HCT116 (cell line): Measurements from ENCODE around the gene SGIP1. TPM values are rescaled to one million over a fixed set of nuclear protein-coding genes. Genes with fewer than 3 reads are reported as not detected.

Source experiments
- ATAC-seq: fragments of 200-7000 bp; cut with Tn5 transposase; 2 replicates; pipeline ENCODE4 v1.9.1; 2020; ENCODE audit warnings: mild to moderate bottlenecking, moderate library complexity
- BruUV-seq: library from RNA; stranded (reverse); fragments of 400-500 nt; replicated peaks from 2 replicates; lab custom pipeline; 2021; lab: Mats Ljungman, UMichigan
- CTCF ChIA-PET: fragments of 300-600 bp; sonication (Branson Sonifier 250); formaldehyde crosslinking; loops from one replicate; lab custom pipeline; 2021; ENCODE audit warnings: antibody characterized with exemption; lab: Charles Lee
- POLR2A ChIA-PET: fragments of 300-600, 350-600 bp; sonication (Branson Sonifier 250); formaldehyde crosslinking; loops from one replicate; lab custom pipeline; 2021; ENCODE audit warnings: antibody characterized with exemption; lab: Charles Lee
- RAD21 ChIA-PET, 2 experiments: fragments of 300-600 bp; sonication (Branson Sonifier 250); formaldehyde crosslinking; loops; one replicate each; lab custom pipeline; 2023; ENCODE audit warnings: low total read pairs in 2 of 2; ENCODE audit not compliant: uncharacterized antibody in 2 of 2, unreplicated experiment in 2 of 2, low non-redundant PET in 1 of 2; lab: Charles Lee
- DNase-seq: peaks from one replicate; pipeline ENCODE4 v3.0.0-alpha.2; 2010; ENCODE audit warnings: low read depth, low spot score
- H2AFZ ChIP-seq: fragments of 200-600 bp; shearing (Covaris generic), sonication (generic); 2 replicates; pipeline ENCODE4 v1.6.1; 2017; ENCODE audit warnings: low read depth, mixed run types, mixed read lengths, antibody characterized with exemption, low read length; ENCODE audit not compliant: poor library complexity, severe bottlenecking
- H3K27ac ChIP-seq: 2 replicates; pipeline ENCODE4 v1.5.1; 2012; ENCODE audit warnings: low read depth, low read length
- H3K27me3 ChIP-seq: fragments of 200-600 bp; sonication (generic); 2 replicates; pipeline ENCODE4 v1.6.1; 2016; ENCODE audit warnings: mixed run types, low read length, mixed read lengths; ENCODE audit not compliant: insufficient read depth
- H3K36me3 ChIP-seq, 2 experiments: fragments of 200-500 bp in 1 of 2; fragments of 200-600 bp in 1 of 2; sonication (Bioruptor generic) in 1 of 2; sonication (generic) in 1 of 2; 2 replicates each; pipeline versions ENCODE4 v1.5.1 to v1.6.1; 2014 to 2016; ENCODE audit warnings: low read length in 2 of 2, inconsistent platforms in 1 of 2, mixed read lengths in 1 of 2, mixed run types in 1 of 2; ENCODE audit not compliant: insufficient read depth in 2 of 2, control insufficient read depth in 1 of 2
- H3K4me1 ChIP-seq, 2 experiments: fragments of 200-600 bp in 1 of 2; sonication (generic) in 1 of 2; 2 replicates each; pipeline versions ENCODE4 v1.5.1 to v1.6.1; 2012 to 2017; ENCODE audit warnings: low read length in 2 of 2, inconsistent platforms in 1 of 2, mild to moderate bottlenecking in 1 of 2, mixed read lengths in 1 of 2, mixed run types in 1 of 2, moderate library complexity in 1 of 2; ENCODE audit not compliant: insufficient read depth in 2 of 2, control insufficient read depth in 1 of 2
- H3K4me2 ChIP-seq: fragments of 200-600 bp; sonication (generic); 2 replicates; pipeline ENCODE4 v1.6.1; 2017; ENCODE audit warnings: mixed run types, low read length, mixed read lengths
- H3K4me3 ChIP-seq, 2 experiments: fragments of 200-600 bp in 1 of 2; sonication (generic) in 1 of 2; replicated peaks in 1 of 2; 2 replicates each; pipeline ENCODE4 v1.5.1; 2011 to 2016; ENCODE audit warnings: low read length in 2 of 2, control low read depth in 1 of 2, low read depth in 1 of 2, mild to moderate bottlenecking in 1 of 2, mixed read lengths in 1 of 2, mixed run types in 1 of 2
- H3K79me2 ChIP-seq: fragments of 200-600 bp; sonication (generic); 2 replicates; pipeline ENCODE4 v1.6.1; 2017; ENCODE audit warnings: mild to moderate bottlenecking, mixed run types, low read length, moderate library complexity, mixed read lengths; ENCODE audit not compliant: insufficient read depth
- H3K9ac ChIP-seq: fragments of 200-600 bp; sonication (generic); 2 replicates; pipeline ENCODE4 v1.6.1; 2016; ENCODE audit warnings: low read length, mixed read lengths
- H3K9me2 ChIP-seq: fragments of 200-600 bp; sonication (generic), shearing (Covaris generic); 2 replicates; pipeline ENCODE4 v1.6.1; 2017; ENCODE audit warnings: mixed run types, mild to moderate bottlenecking, moderate library complexity; ENCODE audit not compliant: insufficient read depth
- H3K9me3 ChIP-seq, 2 experiments: fragments of 200-500 bp in 1 of 2; fragments of 200-600 bp in 1 of 2; sonication (Bioruptor generic) in 1 of 2; sonication (generic) in 1 of 2; 2 replicates each; pipeline ENCODE4 v1.6.1; 2014 to 2017; ENCODE audit warnings: low read length in 2 of 2, mixed read lengths in 2 of 2, inconsistent platforms in 1 of 2, low read depth in 1 of 2, mild to moderate bottlenecking in 1 of 2, mixed run types in 1 of 2, moderate library complexity in 1 of 2; ENCODE audit not compliant: control insufficient read depth in 1 of 2, insufficient read depth in 1 of 2
- H4K20me1 ChIP-seq: fragments of 200-600 bp; sonication (generic), shearing (Covaris generic); 2 replicates; pipeline ENCODE4 v1.6.1; 2017; ENCODE audit warnings: mixed run types, mild to moderate bottlenecking, moderate library complexity; ENCODE audit not compliant: insufficient read depth
- ATF3 ChIP-seq: IDR thresholded peaks from 2 replicates; pipeline ENCODE4 v1.6.1; 2012
- EGR1 ChIP-seq: IDR thresholded peaks from 2 replicates; pipeline ENCODE4 v1.6.1; 2012; ENCODE audit warnings: low read depth
- EZH2 ChIP-seq: fragments of 200-600 bp; sonication (generic); IDR thresholded peaks from 2 replicates; pipeline ENCODE4 v1.6.1; 2017; ENCODE audit warnings: antibody characterized with exemption, mixed run types
- EZH2phosphoT487 ChIP-seq: fragments of 200-600 bp; IDR thresholded peaks from 2 replicates; pipeline ENCODE4 v1.6.1; 2018; ENCODE audit warnings: antibody characterized with exemption, borderline replicate concordance
- JUND ChIP-seq: IDR thresholded peaks from 2 replicates; pipeline ENCODE4 v1.6.1; 2012
- POLR2A ChIP-seq: IDR thresholded peaks from 2 replicates; pipeline ENCODE4 v1.7.0; 2011; ENCODE audit warnings: borderline replicate concordance; ENCODE audit not compliant: insufficient read depth, insufficient read length; ENCODE audit errors: extremely low read depth
- REST ChIP-seq: IDR thresholded peaks from 2 replicates; pipeline ENCODE4 v1.6.1; 2012; ENCODE audit warnings: low read depth
- SRF ChIP-seq: IDR thresholded peaks from 2 replicates; pipeline ENCODE4 v1.6.1; 2012; ENCODE audit warnings: low read depth
- TCF7L2 ChIP-seq: IDR thresholded peaks from 2 replicates; pipeline ENCODE4 v1.7.0; 2011; ENCODE audit warnings: borderline replicate concordance, inconsistent platforms; ENCODE audit not compliant: insufficient read depth, insufficient read length; ENCODE audit errors: extremely low read depth
- YY1 ChIP-seq: IDR thresholded peaks from 2 replicates; pipeline ENCODE4 v1.6.1; 2011; ENCODE audit warnings: low read length, low read depth, moderate library complexity, mild to moderate bottlenecking; ENCODE audit not compliant: insufficient replicate concordance; ENCODE audit errors: extremely low read depth
- ZBTB33 ChIP-seq: IDR thresholded peaks from 2 replicates; pipeline ENCODE4 v1.6.1; 2011; ENCODE audit warnings: mild to moderate bottlenecking, low read length, moderate library complexity; ENCODE audit not compliant: insufficient replicate concordance; ENCODE audit errors: extremely low read depth
- ZFX ChIP-seq: fragments of 450-650 bp; IDR thresholded peaks from 2 replicates; pipeline ENCODE4 v1.6.1; 2017
- intact Hi-C: fragments of 100-400 bp; cut with micrococcal nuclease; formaldehyde crosslinking; loops from 2 replicates; pipeline ENCODE4 v1.10.0; 2022
- total RNA-seq: library from RNA; stranded (reverse); gene quantifications from one replicate; pipeline ENCODE4 v1.2.1, GENCODE V29; 2021; ENCODE audit not compliant: unreplicated experiment

Gene SGIP1
- total RNA-seq, 1 experiment from 2014 or later: 0.15 TPM

- Histone ChIP-seq H3K4me2 (no peak overlapping the region), H3K79me2 (no peaks in the 10 kb centered on the region), H3K9me2 (no peaks in the 10 kb centered on the region), H3K9ac (no peak overlapping the region), H3K9me3 (no peaks in the 10 kb centered on the region), H3K36me3 (no peaks in the 10 kb centered on the region), H3K27me3 (no peaks in the 10 kb centered on the region), H4K20me1 (no peaks in the 10 kb centered on the region), H3K4me1 (peaks cover 0 to 19% of the 10 kb centered on the region in 2 experiments; a peak in 2 of 4 replicates), H3K4me3 (no peak overlapping the region), H2AFZ (no peak overlapping the region), H3K27ac (no peak overlapping the region)
- no peak for TF ChIP-seq ATF3
- TF ChIP-seq REST: no peak
- no peak for TF ChIP-seq EZH2
- TF ChIP-seq YY1: no peak
- no peak for TF ChIP-seq ZFX
- no peak for TF ChIP-seq POLR2A
- no peak for TF ChIP-seq EGR1
- no peak for TF ChIP-seq EZH2phosphoT487
- no peak for TF ChIP-seq SRF
- TF ChIP-seq JUND: no peak
- TF ChIP-seq ZBTB33: no peak
- no peak for TF ChIP-seq TCF7L2
- ATAC-seq (no peak), DNase-seq (no peak)
- RAD21 ChIA-PET: no interaction called here
- BruUV-seq: no TSS peak
- intact Hi-C loops: no loop called here
- CTCF ChIA-PET: interaction anchor here (2.1 kb wide), 1 partner anchor 15 kb away, joined by 6 read pairs; no protein-coding TSS in a partner anchor
- POLR2A ChIA-PET: no interaction called here
These were observed 15.3 kb upstream of the SGIP1 start for GRCh38 chr1:66518654-66519053.
